ENCODE data around the gene SCUBE2. TPM values are rescaled to one million over a fixed set of nuclear protein-coding genes. Genes with fewer than 3 reads are reported as not detected.

Gene SCUBE2
- total RNA-seq, 4 donors from 2014 or later, result 0.88 to 66.8 (median 5.9) TPM

DNA sequence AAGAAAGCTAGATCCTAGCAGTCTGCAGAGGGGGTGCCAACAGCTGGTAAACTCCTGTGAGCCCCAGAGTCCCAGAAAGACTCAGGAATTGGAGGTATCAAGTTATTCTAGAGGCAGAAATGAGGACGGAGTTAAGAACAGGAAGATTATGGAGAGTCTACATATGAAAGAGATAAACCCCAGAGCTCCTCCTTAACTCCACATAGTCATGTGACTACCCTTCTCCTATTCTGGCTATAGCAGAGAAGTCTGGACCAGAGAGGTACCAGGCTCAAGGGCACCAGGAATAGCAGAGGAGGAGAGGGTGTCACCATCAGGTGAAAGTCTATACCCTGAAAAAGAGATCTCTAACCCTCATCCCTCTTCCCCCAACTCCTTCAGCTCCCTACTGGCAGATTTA, 29.6 kb downstream of the SCUBE2 start:
- intact Hi-C loops (cut with DNase I; ENCODE audit: low total_unique reads), result no loop called here
- Histone ChIP-seq H3K27ac (no peak overlapping the region), H3K9me3 (no peaks in the 10 kb centered on the region), H3K4me3 (no peak overlapping the region), H3K27me3 (no peaks in the 10 kb centered on the region), H3K36me3 (no peaks in the 10 kb centered on the region), H3K4me1 (no peaks in the 10 kb centered on the region)
- DNase-seq, result no peak
- TF ChIP-seq, protein P1, sequence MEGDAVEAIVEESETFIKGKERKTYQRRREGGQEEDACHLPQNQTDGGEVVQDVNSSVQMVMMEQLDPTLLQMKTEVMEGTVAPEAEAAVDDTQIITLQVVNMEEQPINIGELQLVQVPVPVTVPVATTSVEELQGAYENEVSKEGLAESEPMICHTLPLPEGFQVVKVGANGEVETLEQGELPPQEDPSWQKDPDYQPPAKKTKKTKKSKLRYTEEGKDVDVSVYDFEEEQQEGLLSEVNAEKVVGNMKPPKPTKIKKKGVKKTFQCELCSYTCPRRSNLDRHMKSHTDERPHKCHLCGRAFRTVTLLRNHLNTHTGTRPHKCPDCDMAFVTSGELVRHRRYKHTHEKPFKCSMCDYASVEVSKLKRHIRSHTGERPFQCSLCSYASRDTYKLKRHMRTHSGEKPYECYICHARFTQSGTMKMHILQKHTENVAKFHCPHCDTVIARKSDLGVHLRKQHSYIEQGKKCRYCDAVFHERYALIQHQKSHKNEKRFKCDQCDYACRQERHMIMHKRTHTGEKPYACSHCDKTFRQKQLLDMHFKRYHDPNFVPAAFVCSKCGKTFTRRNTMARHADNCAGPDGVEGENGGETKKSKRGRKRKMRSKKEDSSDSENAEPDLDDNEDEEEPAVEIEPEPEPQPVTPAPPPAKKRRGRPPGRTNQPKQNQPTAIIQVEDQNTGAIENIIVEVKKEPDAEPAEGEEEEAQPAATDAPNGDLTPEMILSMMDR (IDR thresholded peaks at IDR 0.05), result no peak
- no peak for TF ChIP-seq POLR2A (IDR thresholded peaks at IDR 0.05)

DNA sequence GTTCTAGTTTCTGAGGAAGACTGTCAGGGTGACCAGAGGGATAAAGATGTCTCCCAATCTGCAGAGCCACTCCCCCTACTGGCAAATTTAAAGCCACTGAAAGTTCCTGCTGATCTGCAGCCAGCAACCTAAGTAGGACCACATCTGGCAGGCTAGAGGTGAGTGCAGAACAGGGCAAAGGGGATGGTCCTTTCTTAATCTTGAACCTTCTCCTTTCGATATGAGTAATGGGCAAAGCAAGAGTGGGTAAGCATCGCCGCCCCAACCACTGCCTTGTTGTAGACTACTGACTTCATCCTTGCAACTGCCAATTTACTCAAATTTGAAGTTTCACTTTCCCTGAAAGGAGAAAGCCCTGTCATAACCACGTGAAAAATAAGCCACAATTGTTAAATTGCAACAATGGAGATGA, 30.7 kb downstream of the SCUBE2 start:
- no peaks in the 10 kb centered on the region for H3K27me3 ChIP-seq
- intact Hi-C loops (cut with DNase I; ENCODE audit: low total_unique reads), result no loop called here
- H3K4me3 ChIP-seq, result no peak overlapping the region
- DNase-seq, result no peak
- H3K36me3 ChIP-seq, result no peaks in the 10 kb centered on the region
- H3K9me3 ChIP-seq, result no peaks in the 10 kb centered on the region
- TF ChIP-seq POLR2A (IDR thresholded peaks at IDR 0.05), result no peak
- TF ChIP-seq, protein P1 (IDR thresholded peaks at IDR 0.05), result no peak
- H3K4me1 ChIP-seq, result no peaks in the 10 kb centered on the region
- no peak overlapping the region for H3K27ac ChIP-seq

DNA sequence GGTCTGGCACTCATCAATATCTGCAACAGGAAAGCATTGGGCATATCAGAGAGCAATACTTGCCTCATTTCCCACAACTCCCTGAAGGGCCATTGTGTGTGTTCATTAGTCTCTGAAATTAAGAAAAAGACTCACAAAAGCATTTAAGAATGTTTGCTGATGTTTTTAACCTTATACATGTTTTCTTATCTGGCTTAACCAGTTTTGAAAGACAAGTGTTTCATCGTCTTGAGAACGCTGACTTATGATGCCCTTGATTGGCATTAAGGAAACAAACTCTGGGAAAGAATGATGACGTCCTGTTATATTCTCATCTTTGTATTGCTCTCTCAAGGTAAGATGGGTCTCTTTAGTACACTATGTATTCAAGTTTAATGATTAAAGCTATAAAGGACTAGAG, 32.0 kb downstream of the SCUBE2 start:
- intact Hi-C loops (cut with DNase I; ENCODE audit: low total_unique reads), result no loop called here
- no peak for DNase-seq
- no peaks in the 10 kb centered on the region for H3K4me1 ChIP-seq
- no peaks in the 10 kb centered on the region for H3K27me3 ChIP-seq
- no peaks in the 10 kb centered on the region for H3K36me3 ChIP-seq
- TF ChIP-seq, protein P1 (IDR thresholded peaks at IDR 0.05), result no peak
- TF ChIP-seq POLR2A (IDR thresholded peaks at IDR 0.05), result no peak
- H3K9me3 ChIP-seq, result no peaks in the 10 kb centered on the region
- H3K4me3 ChIP-seq, result no peak overlapping the region
- H3K27ac ChIP-seq, result no peak overlapping the region

DNA sequence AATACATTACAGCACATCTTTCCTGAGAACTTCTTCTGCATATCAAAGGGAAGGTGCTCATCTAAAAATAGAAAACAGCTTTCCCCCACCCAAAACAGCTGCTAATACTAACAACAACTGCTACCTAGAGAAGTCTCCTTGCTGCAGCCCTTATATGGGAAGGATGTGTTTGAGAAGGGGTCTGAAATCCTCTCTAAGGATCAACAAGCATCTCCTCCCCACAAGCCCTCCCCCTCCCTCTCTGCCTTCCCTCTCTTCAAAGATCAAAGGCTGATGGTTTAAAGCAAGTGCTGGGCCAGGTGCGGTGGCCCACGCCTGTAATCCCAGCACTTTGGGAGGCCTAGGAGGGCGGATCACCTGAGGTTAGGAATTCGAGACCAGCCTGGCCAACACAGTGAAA, 33.5 kb downstream of the SCUBE2 start:
- Histone ChIP-seq H3K9me3 (no peaks in the 10 kb centered on the region), H3K27me3 (no peaks in the 10 kb centered on the region), H3K4me3 (no peak overlapping the region), H3K27ac (peak overlapping the region; percentile 19 to 43), H3K4me1 (no peaks in the 10 kb centered on the region), H3K36me3 (no peaks in the 10 kb centered on the region)
- TF ChIP-seq, protein P1 (IDR thresholded peaks at IDR 0.05), result no peak
- no peak for TF ChIP-seq POLR2A (IDR thresholded peaks at IDR 0.05)
- intact Hi-C loops (cut with DNase I; ENCODE audit: low total_unique reads), result no loop called here
- no peak for DNase-seq

DNA sequence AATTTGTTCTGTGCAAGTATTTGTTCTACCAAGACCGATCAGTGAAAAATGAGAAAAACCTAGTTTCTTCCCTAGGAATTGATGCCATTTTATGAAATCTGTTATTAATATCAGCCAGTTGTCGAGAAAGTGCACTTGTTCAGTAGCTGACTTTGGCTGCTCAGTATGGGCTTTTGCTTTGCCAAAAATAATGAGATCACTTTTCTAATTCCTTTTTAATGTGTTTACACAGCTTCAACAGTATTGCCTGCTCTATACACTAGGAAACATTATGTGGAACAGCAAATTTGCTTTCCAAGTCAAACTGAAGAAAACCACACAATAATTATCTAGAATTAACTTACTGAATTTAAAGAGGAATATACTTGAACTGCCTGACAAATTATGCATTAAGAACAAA, 34.4 kb downstream of the SCUBE2 start:
- peak overlapping the region in 1 of 2 donors; percentile 43 for H3K27ac ChIP-seq
- TF ChIP-seq POLR2A (IDR thresholded peaks at IDR 0.05), result no peak
- TF ChIP-seq, protein P1 (IDR thresholded peaks at IDR 0.05), result no peak

More for the DNA sequence above, 34.4 kb downstream of the SCUBE2 start:
- Histone ChIP-seq H3K4me3 (no peak overlapping the region), H3K27me3 (no peaks in the 10 kb centered on the region), H3K4me1 (no peaks in the 10 kb centered on the region), H3K36me3 (no peaks in the 10 kb centered on the region), H3K9me3 (no peaks in the 10 kb centered on the region)
- DNase-seq, result no peak
- intact Hi-C loops (cut with DNase I; ENCODE audit: low total_unique reads), result no loop called here
